ENCODE results near the gene ASAP3.

DNA sequence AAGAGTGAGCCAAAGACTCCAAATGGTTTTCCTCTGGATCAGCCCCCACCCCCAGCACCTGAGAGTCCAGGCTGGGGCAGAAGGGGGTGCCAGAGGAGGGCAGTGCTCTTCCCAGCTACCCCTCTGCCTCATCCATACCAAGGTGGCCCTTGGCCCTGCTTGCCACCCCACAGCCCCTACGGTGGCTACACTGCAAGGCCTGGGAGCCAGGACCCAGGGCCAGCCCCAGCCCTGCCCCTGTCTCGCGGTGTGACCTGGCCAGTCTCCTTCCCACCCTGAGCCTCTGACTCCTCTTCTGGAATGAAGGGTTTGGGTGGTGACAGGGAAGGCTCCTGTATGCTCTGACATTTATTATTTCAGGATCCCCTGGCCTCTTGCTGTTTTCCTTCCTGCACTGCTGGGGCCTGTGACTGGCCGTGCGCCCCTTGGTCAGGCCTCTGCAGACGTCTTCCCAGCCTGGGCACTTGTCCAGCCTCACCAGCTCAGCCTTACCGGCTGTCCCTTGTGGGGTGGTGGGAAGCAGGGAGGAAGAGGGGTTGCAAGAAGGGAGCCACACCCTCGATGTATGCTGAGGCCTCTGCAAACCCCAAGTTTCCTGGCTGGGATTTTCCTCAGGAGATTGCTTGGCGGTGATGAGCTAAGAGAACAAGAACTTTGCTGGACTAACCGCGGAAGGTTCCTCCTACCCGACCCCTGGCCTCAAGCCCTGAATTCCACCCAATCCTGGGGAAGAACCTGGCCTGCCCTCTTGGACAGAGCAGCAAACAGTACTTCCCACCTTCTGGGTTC is 13.5 kb downstream of the ASAP3 start:
- TF ChIP-seq, protein P1, sequence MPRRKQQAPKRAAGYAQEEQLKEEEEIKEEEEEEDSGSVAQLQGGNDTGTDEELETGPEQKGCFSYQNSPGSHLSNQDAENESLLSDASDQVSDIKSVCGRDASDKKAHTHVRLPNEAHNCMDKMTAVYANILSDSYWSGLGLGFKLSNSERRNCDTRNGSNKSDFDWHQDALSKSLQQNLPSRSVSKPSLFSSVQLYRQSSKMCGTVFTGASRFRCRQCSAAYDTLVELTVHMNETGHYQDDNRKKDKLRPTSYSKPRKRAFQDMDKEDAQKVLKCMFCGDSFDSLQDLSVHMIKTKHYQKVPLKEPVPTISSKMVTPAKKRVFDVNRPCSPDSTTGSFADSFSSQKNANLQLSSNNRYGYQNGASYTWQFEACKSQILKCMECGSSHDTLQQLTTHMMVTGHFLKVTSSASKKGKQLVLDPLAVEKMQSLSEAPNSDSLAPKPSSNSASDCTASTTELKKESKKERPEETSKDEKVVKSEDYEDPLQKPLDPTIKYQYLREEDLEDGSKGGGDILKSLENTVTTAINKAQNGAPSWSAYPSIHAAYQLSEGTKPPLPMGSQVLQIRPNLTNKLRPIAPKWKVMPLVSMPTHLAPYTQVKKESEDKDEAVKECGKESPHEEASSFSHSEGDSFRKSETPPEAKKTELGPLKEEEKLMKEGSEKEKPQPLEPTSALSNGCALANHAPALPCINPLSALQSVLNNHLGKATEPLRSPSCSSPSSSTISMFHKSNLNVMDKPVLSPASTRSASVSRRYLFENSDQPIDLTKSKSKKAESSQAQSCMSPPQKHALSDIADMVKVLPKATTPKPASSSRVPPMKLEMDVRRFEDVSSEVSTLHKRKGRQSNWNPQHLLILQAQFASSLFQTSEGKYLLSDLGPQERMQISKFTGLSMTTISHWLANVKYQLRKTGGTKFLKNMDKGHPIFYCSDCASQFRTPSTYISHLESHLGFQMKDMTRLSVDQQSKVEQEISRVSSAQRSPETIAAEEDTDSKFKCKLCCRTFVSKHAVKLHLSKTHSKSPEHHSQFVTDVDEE (CRISPR knock-in tag; IDR thresholded peaks at IDR 0.05) = no peak
- no peak for TF ChIP-seq SNAI2 (CRISPR knock-in tag; IDR thresholded peaks at IDR 0.05)
- no peak for TF ChIP-seq PPARA (CRISPR knock-in tag; IDR thresholded peaks at IDR 0.05; ENCODE audit: borderline replicate concordance)
- TF ChIP-seq, protein P2, sequence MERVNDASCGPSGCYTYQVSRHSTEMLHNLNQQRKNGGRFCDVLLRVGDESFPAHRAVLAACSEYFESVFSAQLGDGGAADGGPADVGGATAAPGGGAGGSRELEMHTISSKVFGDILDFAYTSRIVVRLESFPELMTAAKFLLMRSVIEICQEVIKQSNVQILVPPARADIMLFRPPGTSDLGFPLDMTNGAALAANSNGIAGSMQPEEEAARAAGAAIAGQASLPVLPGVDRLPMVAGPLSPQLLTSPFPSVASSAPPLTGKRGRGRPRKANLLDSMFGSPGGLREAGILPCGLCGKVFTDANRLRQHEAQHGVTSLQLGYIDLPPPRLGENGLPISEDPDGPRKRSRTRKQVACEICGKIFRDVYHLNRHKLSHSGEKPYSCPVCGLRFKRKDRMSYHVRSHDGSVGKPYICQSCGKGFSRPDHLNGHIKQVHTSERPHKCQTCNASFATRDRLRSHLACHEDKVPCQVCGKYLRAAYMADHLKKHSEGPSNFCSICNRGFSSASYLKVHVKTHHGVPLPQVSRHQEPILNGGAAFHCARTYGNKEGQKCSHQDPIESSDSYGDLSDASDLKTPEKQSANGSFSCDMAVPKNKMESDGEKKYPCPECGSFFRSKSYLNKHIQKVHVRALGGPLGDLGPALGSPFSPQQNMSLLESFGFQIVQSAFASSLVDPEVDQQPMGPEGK (CRISPR knock-in tag; IDR thresholded peaks at IDR 0.05; ENCODE audit: borderline replicate concordance) = no peak
- TF ChIP-seq ZNF565 (CRISPR knock-in tag; conservative IDR thresholded peaks at IDR 0.05; ENCODE audit: low read depth) = no peak
- TF ChIP-seq OSR1 (CRISPR knock-in tag; IDR thresholded peaks at IDR 0.05) = no peak
- TF ChIP-seq ZFP3 (CRISPR knock-in tag; IDR thresholded peaks at IDR 0.05) = no peak
- no peak for TF ChIP-seq ESRRG (CRISPR knock-in tag; IDR thresholded peaks at IDR 0.05)
- TF ChIP-seq TCF4 (CRISPR knock-in tag; IDR thresholded peaks at IDR 0.05; ENCODE audit: borderline replicate concordance) = no peak
- no peak for TF ChIP-seq ZNF70 (CRISPR knock-in tag; IDR thresholded peaks at IDR 0.05)
- no peak for TF ChIP-seq ZFP30 (CRISPR knock-in tag; IDR thresholded peaks at IDR 0.05)
- TF ChIP-seq, protein P3, sequence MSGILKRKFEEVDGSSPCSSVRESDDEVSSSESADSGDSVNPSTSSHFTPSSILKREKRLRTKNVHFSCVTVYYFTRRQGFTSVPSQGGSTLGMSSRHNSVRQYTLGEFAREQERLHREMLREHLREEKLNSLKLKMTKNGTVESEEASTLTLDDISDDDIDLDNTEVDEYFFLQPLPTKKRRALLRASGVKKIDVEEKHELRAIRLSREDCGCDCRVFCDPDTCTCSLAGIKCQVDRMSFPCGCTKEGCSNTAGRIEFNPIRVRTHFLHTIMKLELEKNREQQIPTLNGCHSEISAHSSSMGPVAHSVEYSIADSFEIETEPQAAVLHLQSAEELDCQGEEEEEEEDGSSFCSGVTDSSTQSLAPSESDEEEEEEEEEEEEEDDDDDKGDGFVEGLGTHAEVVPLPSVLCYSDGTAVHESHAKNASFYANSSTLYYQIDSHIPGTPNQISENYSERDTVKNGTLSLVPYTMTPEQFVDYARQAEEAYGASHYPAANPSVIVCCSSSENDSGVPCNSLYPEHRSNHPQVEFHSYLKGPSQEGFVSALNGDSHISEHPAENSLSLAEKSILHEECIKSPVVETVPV (CRISPR knock-in tag; IDR thresholded peaks at IDR 0.05) = no peak
- no peak for TF ChIP-seq TOX (CRISPR knock-in tag; IDR thresholded peaks at IDR 0.05; ENCODE audit: borderline replicate concordance)
